Lung microvascular endothelial cell (primary cell): ENCODE results near the gene ZNF691. TPM values are rescaled to one million over a fixed set of nuclear protein-coding genes. Genes with fewer than 3 reads are reported as not detected.
"Not testable (repeated sequence)": the region's sequence is repeated elsewhere in the genome, so short reads cannot be mapped to it uniquely, and the experiment has no call there.

ENCODE experiments used
- DNase-seq, 2 donors: peaks; one replicate each; pipeline versions ENCODE4 v3.0.0 to v3.0.0-alpha.2; 2010; ENCODE audit warnings: low read depth in 2 of 2
- total RNA-seq: library from RNA; depleted of rRNA; stranded (reverse); fragments of >200 nt; gene quantifications from 2 replicates; pipeline ENCODE4 v1.2.1, GENCODE V29; 2014

Gene ZNF691, protein sequence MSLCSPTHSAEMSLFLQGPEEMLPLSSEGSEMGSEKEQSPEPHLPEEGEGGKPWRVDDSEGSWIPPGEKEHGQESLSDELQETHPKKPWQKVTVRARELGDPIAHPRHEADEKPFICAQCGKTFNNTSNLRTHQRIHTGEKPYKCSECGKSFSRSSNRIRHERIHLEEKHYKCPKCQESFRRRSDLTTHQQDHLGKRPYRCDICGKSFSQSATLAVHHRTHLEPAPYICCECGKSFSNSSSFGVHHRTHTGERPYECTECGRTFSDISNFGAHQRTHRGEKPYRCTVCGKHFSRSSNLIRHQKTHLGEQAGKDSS
- total RNA-seq = 4.6 and 8.1 TPM in 2 replicates

GRCh38 chr1:42846257-42847110 is at the start of gene ZNF691:
Gene ZNF691 (plus strand): TSS chr1:42846613. CDS start chr1:42849659, 3,046 bp downstream.
- DNase-seq = peak; percentile 96 to 98

DNA sequence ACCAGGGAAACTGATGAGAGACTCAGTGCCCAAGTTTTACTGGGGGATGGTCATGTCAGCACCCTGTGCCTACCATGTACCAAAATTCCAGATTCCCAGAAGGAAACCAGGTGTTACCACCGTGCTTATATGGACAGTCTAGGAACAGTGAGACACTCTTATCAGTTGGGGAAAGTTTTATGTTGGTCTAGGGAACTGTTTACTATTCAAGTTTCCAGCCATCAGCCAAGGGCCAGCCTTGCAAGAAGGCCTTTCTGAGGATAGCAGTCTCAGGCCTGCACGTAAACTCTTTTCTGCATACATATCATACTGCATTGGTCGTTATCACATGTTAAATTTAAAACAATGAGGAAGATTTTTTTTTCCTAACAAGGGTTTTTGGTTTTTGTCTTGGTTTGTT is 49.0 kb upstream of the ZNF691 start:
- no peak for DNase-seq

- DNase-seq = no peak
Observed at GRCh38 chr1:42797979-42798378, 48.4 kb upstream of the ZNF691 start.

- no peak for DNase-seq
Observed at GRCh38 chr1:42801832-42802473, 44.5 kb upstream of the ZNF691 start.

- DNase-seq = no peak
Observed at GRCh38 chr1:42806171-42806570, 40.2 kb upstream of the ZNF691 start.

GRCh38 chr1:42806593-42806992 is 39.8 kb upstream of the ZNF691 start:
- no peak for DNase-seq

DNA sequence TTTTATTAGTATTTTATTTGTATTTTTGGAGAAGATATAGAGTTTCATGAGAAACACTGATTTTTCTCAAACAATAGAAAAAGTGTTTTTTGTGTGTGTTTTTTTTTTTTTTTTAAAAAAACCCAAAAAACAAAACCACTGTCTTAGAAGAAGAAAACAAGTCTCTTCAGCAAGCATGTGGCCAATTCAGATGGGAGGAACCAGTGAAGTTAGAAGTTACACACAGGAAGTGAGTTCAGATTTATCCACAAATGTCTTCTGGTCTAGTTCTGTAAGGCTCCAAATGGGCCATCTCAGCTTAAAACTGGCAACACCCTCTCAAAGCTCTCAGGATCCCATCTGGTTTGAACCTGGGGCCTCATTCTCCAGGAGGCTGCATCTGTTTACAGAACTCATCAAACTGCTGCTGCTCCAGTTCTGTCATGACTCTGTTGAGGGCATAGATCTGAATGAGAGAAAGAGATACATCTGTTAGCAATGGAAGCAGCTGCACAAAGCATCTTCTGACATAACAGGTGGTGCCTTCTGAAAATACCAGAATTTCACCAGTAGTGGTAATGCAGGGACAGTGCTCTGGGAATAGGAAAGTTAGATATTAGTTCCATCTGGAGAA is 39.3 kb upstream of the ZNF691 start:
- no peak for DNase-seq

GRCh38 chr1:42814815-42815214 is 31.6 kb upstream of the ZNF691 start:
- DNase-seq = not testable (repeated sequence)

GRCh38 chr1:42815941-42816584 is 30.4 kb upstream of the ZNF691 start:
- DNase-seq = peak; percentile 11 to 22

DNA sequence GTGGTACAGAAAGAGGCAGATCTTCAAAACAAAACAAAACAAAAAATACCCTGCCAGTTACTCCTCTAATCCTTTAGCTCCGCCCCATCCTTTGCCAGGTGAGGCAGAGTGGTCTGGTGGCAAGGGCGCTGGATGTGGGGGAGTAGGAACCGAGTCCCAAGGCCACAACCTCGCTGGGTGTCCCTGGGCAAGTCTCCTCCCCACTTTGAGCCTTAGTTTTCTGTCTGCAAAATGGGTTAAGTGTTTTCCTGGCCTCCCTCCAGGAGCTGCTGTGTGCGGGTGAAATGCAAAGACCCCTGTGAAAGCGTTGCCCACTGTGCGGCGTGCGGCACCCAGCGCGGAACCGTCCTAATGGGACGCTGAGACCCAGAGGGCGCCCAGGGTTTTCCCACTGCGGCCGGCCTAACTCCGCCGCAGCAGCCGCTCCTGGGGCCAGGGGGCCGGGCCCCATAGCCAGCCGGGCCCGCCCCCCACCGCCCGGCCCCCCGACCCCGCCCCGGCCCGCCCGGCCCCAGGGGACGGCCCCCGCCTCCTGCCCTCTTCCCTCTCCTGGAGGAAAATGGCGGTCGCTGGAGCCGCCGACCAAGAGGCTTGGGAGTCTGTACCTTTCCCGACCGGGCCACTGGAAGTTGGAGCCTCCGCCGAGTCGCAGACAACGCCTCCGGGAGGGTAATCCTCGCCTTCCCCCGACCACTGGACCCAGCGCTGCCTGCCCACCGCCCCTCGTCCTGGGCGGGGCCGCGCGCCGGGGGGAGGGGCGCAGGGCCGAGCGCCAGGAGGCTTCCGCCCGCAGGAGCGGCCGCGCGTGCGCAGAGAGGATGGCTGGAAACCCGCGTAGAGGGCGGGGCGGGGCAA is 29.6 kb upstream of the ZNF691 start, which contains the start of the genes ERMAP and SVBP:
Gene ERMAP, plus strand, starts transcription at position 538 of the 855 bp plus-strand sequence. CDS start 13,327 bp downstream, outside the sequence.
Gene SVBP, minus strand, starts transcription at position 813 of the 855 bp plus-strand sequence. CDS start 853 bp downstream, outside the sequence.
- DNase-seq = peak; percentile 89 to 93

DNA sequence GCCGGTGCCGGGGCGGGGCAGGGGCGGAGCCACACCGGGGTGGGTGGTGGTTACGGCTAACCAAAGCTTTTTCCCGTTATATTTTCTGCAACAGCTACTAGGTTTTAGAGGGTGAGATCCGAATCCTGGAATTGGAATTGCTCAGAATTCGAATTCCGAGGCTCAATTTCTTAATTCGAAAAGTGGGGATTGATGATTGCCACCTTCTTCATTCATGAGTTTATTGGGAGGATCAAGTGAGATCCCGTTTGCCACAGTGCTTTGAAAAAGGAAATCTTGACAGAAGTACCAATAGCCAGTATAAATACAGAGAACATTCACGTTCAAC is 29.0 kb upstream of the ZNF691 start:
- DNase-seq = no peak

GRCh38 chr1:42817976-42818375 is 28.4 kb upstream of the ZNF691 start:
- no peak for DNase-seq

GRCh38 chr1:42820813-42821212 is 25.6 kb upstream of the ZNF691 start:
- no peak for DNase-seq

DNA sequence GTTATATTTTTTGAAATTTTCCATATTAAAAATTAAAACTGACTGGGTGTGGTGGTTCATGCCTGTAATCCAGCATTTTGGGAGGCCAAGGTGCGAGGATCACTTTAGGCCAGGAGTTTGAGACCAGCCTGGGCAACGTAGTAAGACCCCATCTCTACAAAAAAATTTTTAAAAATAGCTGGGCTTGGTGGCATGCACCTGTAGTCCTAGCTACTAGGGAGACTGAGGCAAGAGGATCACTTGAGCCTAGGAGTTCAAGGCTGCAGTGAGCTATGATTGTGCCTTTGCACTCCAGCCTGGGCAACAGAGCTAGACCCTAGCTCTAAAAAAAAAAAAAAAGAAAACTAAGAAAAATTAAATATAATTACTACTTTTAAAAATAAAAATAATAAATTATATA is 24.7 kb upstream of the ZNF691 start:
- DNase-seq = no peak

- DNase-seq = peak in 1 of 2 donors; percentile 8
Observed at GRCh38 chr1:42822800-42823392, 23.5 kb upstream of the ZNF691 start.

DNA sequence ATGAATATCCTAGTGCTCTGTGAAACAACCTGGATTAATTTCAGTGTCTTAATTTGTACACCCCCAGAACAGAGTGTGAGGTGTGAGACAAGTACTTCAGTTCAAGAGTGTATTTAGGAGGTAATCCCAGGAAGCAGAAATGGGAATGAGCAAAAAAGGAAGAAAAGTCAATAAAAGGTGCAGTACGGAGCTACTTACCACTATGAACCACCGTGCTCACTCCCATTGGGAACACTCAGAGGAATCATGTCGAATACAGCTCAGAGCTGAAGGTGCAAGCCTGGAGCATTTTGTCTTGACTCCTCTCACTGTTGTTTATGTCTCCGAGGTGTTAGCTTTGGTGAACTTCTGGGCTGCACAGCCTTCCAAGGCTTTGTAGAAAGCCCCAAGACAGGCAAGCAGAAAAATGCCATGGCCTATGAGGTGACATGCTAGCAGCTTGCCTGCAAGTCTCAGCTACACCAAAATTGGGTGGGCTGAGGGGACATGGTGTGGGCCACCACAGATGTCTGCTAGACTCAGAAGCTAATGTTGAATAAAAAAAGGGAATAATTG is 21.9 kb upstream of the ZNF691 start:
- no peak for DNase-seq

DNA sequence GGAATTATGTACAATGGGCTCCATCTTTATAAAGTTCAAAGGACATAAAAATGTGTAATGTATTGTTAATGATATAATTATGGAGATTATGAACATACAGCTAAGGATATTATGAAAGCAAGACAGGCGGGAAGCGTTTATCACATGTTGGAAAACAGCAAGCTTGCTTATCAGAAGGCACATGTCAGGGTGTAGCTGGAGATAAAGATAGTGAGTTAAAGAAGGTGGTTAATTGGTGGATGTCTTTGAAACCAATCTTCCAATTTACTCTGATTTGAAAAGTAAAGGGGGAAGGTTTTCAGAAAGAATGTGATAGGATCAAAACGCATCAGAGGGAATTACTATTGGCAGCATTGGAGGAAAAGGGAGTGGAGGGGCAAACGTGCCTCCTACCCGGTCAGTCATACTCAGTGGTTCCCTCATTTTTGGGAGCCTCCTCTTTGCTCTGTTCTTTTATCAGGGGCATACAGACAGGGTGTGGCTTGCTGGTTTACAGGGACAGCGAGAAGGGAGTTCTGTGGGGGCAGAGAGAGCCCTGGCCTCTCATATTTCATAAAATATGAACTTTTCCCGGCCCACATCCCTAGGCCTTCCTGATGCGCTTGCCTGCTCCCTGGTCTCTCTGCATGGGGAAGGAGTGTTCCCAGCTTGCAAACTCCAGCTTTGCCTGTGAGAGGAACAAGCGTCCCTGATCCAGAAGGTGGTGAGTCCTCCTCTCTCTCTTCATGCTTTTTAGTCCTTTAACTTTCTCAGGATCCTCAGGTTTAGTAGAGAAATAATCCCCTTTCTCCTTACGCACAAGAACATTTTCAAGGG is 21.2 kb upstream of the ZNF691 start:
- no peak for DNase-seq

- no peak for DNase-seq
Observed at GRCh38 chr1:42830631-42831030, 15.8 kb upstream of the ZNF691 start.

DNA sequence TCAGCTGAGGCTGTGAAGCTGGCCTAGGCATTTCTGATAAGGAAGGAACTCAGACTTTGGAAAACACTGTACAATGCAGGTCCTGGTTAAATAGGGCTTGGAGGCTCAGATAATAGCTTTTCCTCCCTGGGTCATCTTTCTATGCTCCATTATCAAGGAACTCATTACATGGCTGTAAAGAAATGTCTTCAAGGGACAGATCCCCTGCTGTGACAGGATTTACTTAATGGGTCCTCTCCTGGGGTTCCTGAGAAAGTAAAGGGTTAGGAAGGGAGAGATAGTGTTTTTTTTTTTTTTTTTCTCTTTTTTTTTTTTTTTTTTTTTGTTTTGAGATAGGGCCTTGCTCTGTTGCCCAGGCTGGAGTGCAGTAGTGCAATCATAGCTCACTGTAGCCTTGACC is 15.1 kb upstream of the ZNF691 start:
- DNase-seq = no peak
